K562 (cell line): ENCODE measurements around the gene CHD5. TPM values are rescaled to one million over a fixed set of nuclear protein-coding genes. Genes with fewer than 3 reads are reported as not detected.

Experiments
- CTCFL ChIP-seq: IDR thresholded peaks from 2 replicates; pipeline ENCODE4 v1.6.1; 2011; ENCODE audit warnings: borderline replicate concordance, low read depth, mild to moderate bottlenecking, moderate library complexity, low read length; ENCODE audit not compliant: insufficient read depth, poor library complexity, severe bottlenecking
- ELF4 ChIP-seq: fragments of 450-650 bp; formaldehyde crosslinking; IDR thresholded peaks from 2 replicates; pipeline ENCODE4 v1.4.0; 2022; ENCODE audit warnings: missing genetic modification characterization
- FOXO4 ChIP-seq: fragments of 450-650 bp; formaldehyde crosslinking; IDR thresholded peaks from 2 replicates; pipeline ENCODE4 v1.4.0; 2020; ENCODE audit warnings: mild to moderate bottlenecking, moderate library complexity
- HDAC8 ChIP-seq: fragments of 450-650 bp; IDR thresholded peaks from 2 replicates; pipeline ENCODE4 v1.6.1; 2016; ENCODE audit warnings: mild to moderate bottlenecking, missing genetic modification characterization, moderate library complexity, missing compliant biosample characterization
- HNRNPLL ChIP-seq: fragments of 200-400 bp; formaldehyde crosslinking; IDR thresholded peaks from 2 replicates; pipeline ENCODE4 v1.6.1; 2017; ENCODE audit warnings: low read length, low read depth, mild to moderate bottlenecking; ENCODE audit not compliant: poor library complexity, severe bottlenecking
- KLF1 ChIP-seq: fragments of 450-650 bp; IDR thresholded peaks from 2 replicates; pipeline ENCODE4 v1.6.1; 2016; ENCODE audit warnings: missing genetic modification characterization, missing compliant biosample characterization
- MBD2 ChIP-seq: sonication (generic); IDR thresholded peaks from 2 replicates; pipeline ENCODE4 v1.6.1; 2016; ENCODE audit warnings: low read depth, borderline replicate concordance
- MEF2A ChIP-seq: IDR thresholded peaks from 2 replicates; pipeline ENCODE4 v1.6.1; 2011; ENCODE audit warnings: low read depth, mild to moderate bottlenecking, low read length, moderate library complexity; ENCODE audit not compliant: control insufficient read depth
- PHTF2 ChIP-seq: fragments of 250-450 bp; sonication (Bioruptor Pico); IDR thresholded peaks from 2 replicates; pipeline ENCODE4 v1.5.0; 2021; ENCODE audit warnings: mild to moderate bottlenecking
- TCF3 ChIP-seq: sonication (generic); formaldehyde crosslinking; IDR thresholded peaks from 2 replicates; pipeline ENCODE4 v1.4.0; 2020; ENCODE audit warnings: mild to moderate bottlenecking, missing genetic modification reagents
- TEAD4 ChIP-seq, 2 experiments: sonication (generic) in 1 of 2; formaldehyde crosslinking in 1 of 2; IDR thresholded peaks; 2 replicates each; pipeline versions ENCODE4 v1.6.1 to v1.8.0; 2012 to 2022; ENCODE audit warnings: borderline replicate concordance in 1 of 2, inconsistent platforms in 1 of 2, low read length in 1 of 2, mild to moderate bottlenecking in 1 of 2, missing genetic modification reagents in 1 of 2
- TRIM25 ChIP-seq: fragments of 450-650 bp; IDR thresholded peaks from 2 replicates; pipeline ENCODE4 v1.7.0; 2016; ENCODE audit warnings: borderline replicate concordance
- TSHZ1 ChIP-seq: fragments of 250-450 bp; sonication (Bioruptor Pico); IDR thresholded peaks from 2 replicates; pipeline ENCODE4 v1.4.0; 2020; ENCODE audit warnings: mild to moderate bottlenecking, moderate library complexity
- ZNF274 ChIP-seq: IDR thresholded peaks from 2 replicates; pipeline ENCODE4 v1.6.1; 2011; ENCODE audit warnings: low read depth, mild to moderate bottlenecking, low read length, moderate library complexity, borderline replicate concordance
- polyA plus RNA-seq, 8 experiments: library from polyadenylated mRNA; depleted of rRNA in 4 of 8; stranded (reverse) in 5 of 8; unstranded in 3 of 8; fragments of >200 nt; fragmentation: Nextera tagmentation in 2 of 8; fragmentation: Illumina TruSeq in 1 of 8; extraction: Ambion mirVana in 2 of 8; extraction: Trizol in 1 of 8; gene quantifications; 2 replicates each; pipeline versions ENCODE4 v1.2.1 to v1.2.3, GENCODE V29; 2011 to 2014; ENCODE audit warnings: inconsistent platforms in 1 of 8, missing spikeins in 1 of 8
- total RNA-seq, 7 experiments: library from RNA; depleted of rRNA in 6 of 7; stranded (reverse); fragments of >200 nt in 6 of 7; fragmentation: Illumina TruSeq in 2 of 7; extraction: Trizol in 2 of 7; gene quantifications; 2 replicates each; pipeline versions ENCODE4 v1.2.1 to v1.2.3, GENCODE V29; 2011 to 2021; ENCODE audit warnings: low replicate concordance in 1 of 7

CHD5 gene
- total and polyA plus RNA-seq, 9 of the 15 experiments (the other 6 are each of a cell fraction or from before 2014, with no cell fraction given): 0.03 to 0.52 (median 0.11) TPM; not detected in 2

- TF ChIP-seq TSHZ1 (CRISPR knock-in tag): 0 out of 2 replicates have a peak, but pooled peaks have one; percentile 42
- peak; percentile 52; the same call in 1 of the 2 replicates for TF ChIP-seq FOXO4
- TF ChIP-seq TRIM25: no peak
- no peak for TF ChIP-seq ZNF274
- peak; percentile 66; the same call in 1 of the 2 replicates for TF ChIP-seq KLF1 (tag)
- TF ChIP-seq MEF2A: no peak
- peak; percentile 47; the same call in 1 of the 2 replicates for TF ChIP-seq ELF4 (CRISPR knock-in tag)
- TF ChIP-seq HDAC8 (tag): no peak
- no peak for TF ChIP-seq CTCFL
- TF ChIP-seq PHTF2 (CRISPR knock-in tag): no peak
- TF ChIP-seq TEAD4 (IDR thresholded peaks at IDR 0.05; ENCODE audit: low read length): peak; percentile 60
- TF ChIP-seq TEAD4 (CRISPR knock-in tag; IDR thresholded peaks at IDR 0.05; ENCODE audit: borderline replicate concordance): no peak
- peak; percentile 100 for TF ChIP-seq HNRNPLL
- TF ChIP-seq MBD2: peak; percentile 96
- no peak; the same call in none of the 2 replicates for TF ChIP-seq TCF3 (CRISPR knock-in tag)
These were observed 19.4 kb upstream of the CHD5 start, which contains the start of gene RPL22 (continued) for GRCh38 chr1:6199298-6200187.
